NCI-H226 (cell line): Measurements from ENCODE around the gene SPDYE1.
A peak's percentile ranks its signal among the peaks of the same experiment; 100 is the strongest.
"Not testable (repeated sequence)": the region's sequence is repeated elsewhere in the genome, so short reads cannot be mapped to it uniquely, and the experiment has no call there.

Experiments used
- DNase-seq: peaks from one replicate; pipeline ENCODE4 v3.0.0-alpha.2; 2015

The SPDYE1 gene

GRCh38 chr7:43994681-43995080 is 3.0 kb upstream of the SPDYE1 start:
- DNase-seq = not testable (repeated sequence)

GRCh38 chr7:44012081-44012480 is 14.4 kb downstream of the SPDYE1 start:
- DNase-seq = not testable (repeated sequence)

- not testable (repeated sequence) for DNase-seq
Observed at GRCh38 chr7:44015090-44015489, 17.4 kb downstream of the SPDYE1 start.

- DNase-seq = peak; percentile 96
Observed at GRCh38 chr7:44018857-44019807, 21.4 kb downstream of the SPDYE1 start.

- DNase-seq = not testable (repeated sequence)
Observed at GRCh38 chr7:44019825-44020224, 22.1 kb downstream of the SPDYE1 start.

- not testable (repeated sequence) for DNase-seq
Observed at GRCh38 chr7:44022069-44022468, 24.4 kb downstream of the SPDYE1 start.

GRCh38 chr7:44022796-44023467 is 25.2 kb downstream of the SPDYE1 start:
- DNase-seq = not testable (repeated sequence)

GRCh38 chr7:44029433-44029832 is 31.7 kb downstream of the SPDYE1 start:
- DNase-seq = not testable (repeated sequence)

GRCh38 chr7:44030029-44030428 is 32.3 kb downstream of the SPDYE1 start:
- DNase-seq = not testable (repeated sequence)

GRCh38 chr7:44031319-44031718 is 33.6 kb downstream of the SPDYE1 start:
- not testable (repeated sequence) for DNase-seq

- DNase-seq = not testable (repeated sequence)
Observed at GRCh38 chr7:44032031-44032430, 34.3 kb downstream of the SPDYE1 start.

- not testable (repeated sequence) for DNase-seq
Observed at GRCh38 chr7:44033971-44034844, 36.5 kb downstream of the SPDYE1 start.

- DNase-seq = peak; percentile 41
Observed at GRCh38 chr7:44036364-44036763, 38.7 kb downstream of the SPDYE1 start.

GRCh38 chr7:44037951-44038350 is 40.3 kb downstream of the SPDYE1 start:
- DNase-seq = not testable (repeated sequence)

GRCh38 chr7:44038553-44038952 is 40.9 kb downstream of the SPDYE1 start:
- not testable (repeated sequence) for DNase-seq

- DNase-seq = peak; percentile 87
Observed at GRCh38 chr7:44038961-44039558, 41.4 kb downstream of the SPDYE1 start.

- DNase-seq = not testable (repeated sequence)
Observed at GRCh38 chr7:44039800-44040492, 42.2 kb downstream of the SPDYE1 start.

- not testable (repeated sequence) for DNase-seq
Observed at GRCh38 chr7:44040493-44040891, 42.8 kb downstream of the SPDYE1 start.

GRCh38 chr7:44042221-44042620 is 44.5 kb downstream of the SPDYE1 start:
- no peak for DNase-seq

- DNase-seq = no peak
Observed at GRCh38 chr7:44043902-44044301, 46.2 kb downstream of the SPDYE1 start.
